NCI-H2171 (cell line): ENCODE results near the gene SCART1.
"Not testable (repeated sequence)": the region's sequence is repeated elsewhere in the genome, so short reads cannot be mapped to it uniquely, and the experiment has no call there.

ENCODE experiments used
- DNase-seq: peaks from one replicate; lab custom pipeline; 2025; lab: John Stamatoyannopoulos, UW

SCART1 gene

DNA sequence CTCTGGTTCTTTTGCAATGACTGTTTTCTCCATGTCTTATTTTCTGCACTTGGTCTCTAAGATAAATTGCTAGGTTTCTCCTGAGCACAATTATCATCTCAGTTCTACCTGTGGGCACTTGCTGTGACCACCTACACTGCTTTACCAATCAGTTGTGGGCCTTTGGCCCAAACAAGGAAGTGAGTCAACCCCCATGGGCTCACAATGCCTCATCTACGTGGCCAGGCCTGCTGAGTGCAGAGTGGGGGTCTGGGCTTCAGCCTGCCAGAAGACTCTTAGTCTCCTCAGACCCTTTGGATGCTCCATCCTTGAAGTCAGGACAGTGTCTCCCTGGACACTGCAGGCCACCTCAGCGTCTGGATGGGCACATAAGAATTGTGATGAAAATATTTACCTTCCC, 20.3 kb downstream of the SCART1 start:
- DNase-seq = no peak

DNA sequence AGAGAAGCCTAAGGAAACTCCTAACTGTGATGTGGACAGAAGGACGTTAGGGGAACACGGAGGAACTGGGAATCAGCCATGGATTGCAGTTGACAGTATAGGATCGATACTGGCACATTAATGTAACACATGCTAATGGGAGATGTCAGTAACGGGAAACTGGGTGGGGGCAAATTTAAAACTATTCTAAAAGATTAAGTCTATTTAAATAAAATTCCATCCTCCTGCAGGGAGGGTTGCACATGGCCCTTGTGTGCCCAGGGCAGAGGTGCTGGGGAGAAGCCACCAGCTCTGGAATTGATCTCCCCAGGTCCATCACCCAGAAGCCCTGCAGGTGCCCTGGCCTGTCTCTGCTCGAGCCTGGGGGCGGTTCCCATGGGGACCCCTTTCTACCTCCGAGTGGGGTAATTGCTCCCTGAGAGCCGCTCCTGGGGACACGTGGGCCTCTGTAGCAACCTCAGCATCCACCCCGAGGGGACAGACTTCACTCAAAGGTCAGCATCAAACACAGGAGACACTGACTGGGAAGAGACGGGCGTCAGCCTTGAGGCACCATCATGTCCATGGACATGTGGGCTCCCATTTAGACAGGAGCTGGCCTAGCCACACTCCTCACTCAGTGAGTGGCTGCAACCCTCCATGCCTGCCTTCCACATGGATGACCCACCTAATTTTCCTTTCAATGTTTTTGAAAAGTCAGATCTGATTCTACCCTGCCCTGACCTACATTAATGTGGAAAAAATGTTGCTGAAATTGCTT, 21.1 kb downstream of the SCART1 start:
- no peak for DNase-seq

DNA sequence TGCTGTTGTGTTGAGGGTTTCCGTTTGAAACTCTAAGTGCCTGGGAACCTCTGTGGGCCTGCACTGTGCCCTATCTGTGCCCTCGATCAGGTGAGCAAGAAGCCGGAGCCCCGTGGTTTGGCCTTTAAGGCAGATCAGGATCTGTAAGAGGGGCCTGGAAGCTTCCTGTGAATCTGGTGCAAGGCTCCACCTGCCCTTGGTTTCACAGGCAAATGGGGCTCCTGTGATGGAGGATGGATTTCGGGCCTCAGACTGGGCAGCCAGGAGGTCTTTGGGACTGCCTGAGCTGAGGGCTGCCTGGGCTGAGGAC, 21.6 kb downstream of the SCART1 start:
- DNase-seq = no peak

DNA sequence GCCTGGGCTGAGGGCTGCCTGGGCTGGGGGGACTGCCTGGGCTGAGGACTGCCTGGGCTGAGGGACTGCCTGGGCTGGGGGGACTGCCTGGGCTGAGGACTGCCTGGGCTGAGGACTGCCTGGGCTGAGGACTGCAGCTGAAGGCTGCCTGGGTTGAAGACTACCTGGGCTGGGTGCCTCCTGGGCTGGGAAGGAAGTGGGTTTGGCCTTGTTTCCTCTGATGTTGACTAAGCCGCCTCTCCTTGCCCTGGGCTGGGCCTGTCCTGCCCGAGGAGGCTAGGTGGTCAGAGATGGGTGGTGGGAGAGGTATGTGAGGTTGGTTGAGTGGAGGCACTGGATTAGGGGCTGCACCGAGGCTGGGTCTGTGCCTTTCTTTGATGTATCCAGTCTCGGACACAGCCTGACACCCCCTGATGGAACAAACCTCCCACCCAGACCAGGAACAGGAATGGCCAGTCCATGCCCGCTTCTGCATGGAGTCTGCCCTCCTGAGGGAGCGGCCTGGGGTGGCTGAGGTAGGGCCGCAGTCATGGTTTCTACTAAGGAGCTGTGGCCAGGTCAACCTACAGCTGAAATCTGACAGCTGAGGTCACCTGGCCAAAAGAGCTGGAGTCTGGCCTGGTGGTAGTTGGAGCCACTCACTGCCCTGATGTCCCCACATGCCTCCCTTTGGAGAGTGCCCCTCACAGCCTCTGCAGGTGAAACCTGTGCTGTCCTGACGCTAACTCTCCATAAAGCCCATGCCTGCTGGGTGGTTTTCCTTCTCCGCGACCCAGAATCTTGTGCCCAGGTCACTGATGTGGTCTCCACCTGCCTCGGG, 22.3 kb downstream of the SCART1 start:
- DNase-seq = no peak

DNA sequence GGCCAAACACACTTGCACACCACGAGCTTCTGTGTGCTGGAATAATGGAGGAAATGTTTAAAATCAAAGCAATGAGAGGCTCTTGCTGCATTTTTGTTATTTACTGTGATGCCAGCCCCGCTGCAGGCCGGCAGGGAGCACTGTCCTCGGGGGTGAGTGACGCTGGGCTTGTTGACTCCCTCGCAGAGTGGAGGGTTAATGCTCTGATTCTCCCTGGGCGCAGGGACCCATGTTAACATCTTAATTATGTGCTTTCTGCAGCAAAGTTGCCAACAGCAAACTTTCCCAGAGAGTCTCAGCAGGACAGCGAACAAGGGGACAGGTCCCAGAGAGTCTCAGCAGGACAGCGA, 22.9 kb downstream of the SCART1 start:
- DNase-seq = no peak

DNA sequence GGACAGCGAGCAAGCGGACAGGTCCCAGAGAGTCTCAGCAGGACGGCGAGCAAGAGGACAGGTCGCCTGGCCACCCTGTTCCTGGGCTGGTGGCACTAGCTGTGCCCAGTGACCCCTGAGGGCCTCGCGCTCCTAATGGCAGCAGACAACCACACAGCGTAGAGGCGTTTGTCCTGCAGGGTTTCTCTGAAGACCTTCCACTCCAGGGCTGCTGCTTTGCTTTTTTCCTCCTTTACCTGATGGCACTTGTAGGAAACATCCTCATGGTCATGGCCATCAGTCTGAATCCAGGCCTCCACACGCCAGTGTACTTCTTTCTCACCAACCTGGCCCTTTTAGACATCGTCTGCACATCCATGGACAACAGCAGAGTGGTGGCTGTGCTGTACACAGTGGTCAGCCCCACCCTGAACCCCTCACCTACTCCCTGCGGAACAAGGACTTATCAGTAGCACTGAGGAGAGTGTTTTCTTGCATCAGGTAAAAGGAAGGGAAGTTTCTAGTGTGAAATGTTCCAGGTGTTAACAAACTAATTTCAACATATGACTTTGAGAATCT, 27.4 kb downstream of the SCART1 start:
- DNase-seq = no peak

DNA sequence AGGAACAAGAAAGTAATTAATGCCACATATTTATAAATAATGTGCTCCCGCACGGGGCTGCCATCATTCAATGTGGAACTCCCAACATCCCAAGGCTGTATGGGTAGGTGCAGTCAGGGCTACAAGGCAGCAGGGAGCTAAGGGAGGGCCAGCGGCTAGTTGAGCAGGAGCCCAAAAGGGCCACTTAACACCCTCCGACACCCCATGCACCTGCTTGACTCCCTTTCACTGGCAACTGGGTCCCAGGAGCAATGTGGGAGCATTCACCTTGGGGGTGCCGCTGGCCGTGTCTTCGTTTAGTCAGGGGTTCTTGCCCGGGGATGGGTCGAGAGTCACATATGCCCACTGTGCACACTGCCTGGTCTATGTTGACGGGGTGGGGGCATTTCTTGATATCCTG, 27.9 kb downstream of the SCART1 start:
- no peak for DNase-seq

DNA sequence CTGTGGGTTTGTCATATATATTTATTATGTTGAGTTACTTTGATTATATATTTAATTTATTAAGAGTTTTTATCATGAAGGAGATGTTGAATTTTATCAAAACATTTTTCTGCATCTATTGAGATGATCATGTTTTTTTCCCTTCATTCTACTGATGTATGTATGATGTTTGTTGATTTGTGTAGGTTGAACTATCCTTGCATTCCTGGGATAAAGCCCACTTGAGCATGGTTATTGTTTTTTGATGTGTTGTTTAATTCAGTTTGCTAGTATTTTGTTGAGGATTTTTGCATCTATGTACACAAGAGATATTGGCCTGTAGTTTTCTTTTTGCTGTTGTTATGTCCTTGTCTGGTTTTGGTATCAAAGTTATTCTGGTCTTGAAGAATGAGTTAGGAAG, 31.1 kb downstream of the SCART1 start:
- no peak for DNase-seq

DNA sequence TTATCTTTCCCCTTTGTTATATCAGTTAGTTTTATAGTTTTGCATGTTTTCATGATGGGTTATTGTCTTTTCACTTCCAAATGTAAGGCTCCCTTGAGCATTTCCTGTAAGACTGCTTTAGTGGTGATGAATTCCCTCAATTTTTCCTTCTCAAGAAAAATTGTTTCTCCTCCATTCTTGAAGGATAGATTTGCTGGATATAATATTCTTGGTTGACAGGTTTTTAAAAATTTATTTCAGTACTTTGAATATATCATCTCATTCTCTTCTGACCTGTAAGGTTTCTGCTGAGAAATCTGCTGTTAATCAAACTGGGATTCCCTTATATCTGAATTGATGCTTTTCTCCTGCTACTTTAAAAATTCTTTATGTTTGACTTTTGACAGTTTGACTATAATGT, 33.3 kb downstream of the SCART1 start:
- no peak for DNase-seq

DNA sequence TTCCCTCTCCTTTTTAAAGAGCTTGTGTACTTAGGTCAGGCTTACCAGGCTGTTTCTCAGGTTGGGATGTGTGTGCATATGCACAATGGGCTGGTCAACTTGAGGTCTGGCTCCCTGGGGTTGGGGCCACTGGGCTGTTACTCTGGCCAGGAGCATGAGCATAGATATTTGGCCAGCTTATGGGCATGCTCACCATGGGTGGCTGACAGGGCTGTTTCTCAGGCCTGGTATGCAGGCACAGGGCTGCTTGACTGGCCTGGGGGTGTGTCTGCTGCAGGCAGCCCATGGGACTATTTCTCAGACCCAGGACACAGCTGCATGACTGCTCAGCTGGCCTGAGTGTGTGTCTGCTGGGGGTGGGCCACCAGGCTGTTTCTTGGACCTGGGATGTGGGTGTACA, 34.6 kb downstream of the SCART1 start:
- DNase-seq = no peak

DNA sequence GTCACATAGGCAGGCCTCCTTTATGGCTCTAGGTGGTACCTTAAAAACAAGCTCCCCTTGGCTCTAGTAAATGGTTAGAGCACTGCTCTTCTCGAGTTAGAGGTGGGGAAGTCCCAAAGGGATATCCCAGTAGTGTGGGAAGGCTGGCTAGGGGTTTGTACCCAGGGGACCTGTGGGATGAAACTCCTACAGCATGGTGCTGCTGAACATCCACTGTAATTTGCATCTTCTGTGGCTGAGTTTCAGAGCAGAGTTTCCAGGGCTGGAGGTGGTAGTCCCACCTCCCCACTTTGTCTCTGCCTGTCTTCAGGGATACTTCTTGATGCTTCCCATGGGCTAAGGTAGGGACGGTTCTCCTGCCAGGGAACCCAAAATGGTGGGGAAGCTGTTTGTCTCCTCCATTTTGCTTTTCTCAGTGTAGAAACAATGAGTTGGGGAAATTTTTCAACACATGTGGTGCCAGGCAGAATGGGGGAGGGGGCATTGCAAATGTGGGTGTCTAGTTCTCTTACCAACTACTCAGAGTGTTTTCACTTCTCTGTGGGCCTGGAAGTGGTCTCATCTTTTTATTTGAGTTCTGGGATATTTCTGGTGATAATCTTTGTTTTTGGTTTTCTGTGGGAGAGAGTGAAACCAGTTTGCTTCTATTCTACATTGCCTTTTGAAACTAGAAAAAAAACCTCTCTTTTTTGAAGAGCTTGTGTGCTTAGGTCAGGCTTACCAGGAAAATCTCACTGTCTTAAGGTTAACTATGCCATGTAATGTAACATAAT, 36.3 kb downstream of the SCART1 start:
- DNase-seq = no peak

DNA sequence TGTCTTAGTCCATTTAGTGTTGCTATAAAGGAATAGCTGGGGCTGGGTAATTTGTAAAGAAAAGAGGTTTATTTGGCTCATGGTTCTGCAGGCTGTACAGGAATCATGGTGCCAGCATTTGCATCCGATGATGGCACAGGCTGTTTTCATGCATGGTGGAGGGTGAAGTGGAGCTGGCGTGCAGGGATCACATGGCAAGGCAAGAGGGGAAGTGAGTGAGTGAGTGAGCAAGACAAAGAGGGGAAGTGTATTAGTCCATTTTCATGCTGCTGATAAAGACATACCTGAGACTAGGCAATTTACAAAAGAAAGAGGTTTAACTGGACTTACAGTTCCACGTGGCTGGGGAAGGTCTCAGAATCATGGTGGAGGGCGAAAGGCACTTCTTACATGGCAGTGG, 39.8 kb downstream of the SCART1 start:
- not testable (repeated sequence) for DNase-seq

DNA sequence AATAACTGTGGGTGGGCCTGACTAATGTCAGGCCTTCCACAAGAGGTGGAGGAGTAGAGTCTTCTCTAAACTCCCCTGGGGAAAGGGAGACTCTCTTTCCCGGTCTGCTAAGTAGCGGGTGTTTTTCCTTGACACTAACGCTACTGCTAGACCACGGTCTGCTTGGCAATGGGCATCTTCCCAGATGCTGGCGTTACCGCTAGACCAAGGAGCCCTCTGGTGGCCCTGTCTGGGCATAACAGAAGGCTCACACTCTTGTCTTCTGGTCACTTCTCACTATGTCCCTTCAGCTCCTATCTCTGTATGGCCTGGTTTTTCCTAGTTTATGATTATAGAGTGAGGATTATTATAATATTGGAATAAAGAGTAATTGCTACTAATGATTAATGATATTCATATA, 43.6 kb downstream of the SCART1 start:
- not testable (repeated sequence) for DNase-seq

DNA sequence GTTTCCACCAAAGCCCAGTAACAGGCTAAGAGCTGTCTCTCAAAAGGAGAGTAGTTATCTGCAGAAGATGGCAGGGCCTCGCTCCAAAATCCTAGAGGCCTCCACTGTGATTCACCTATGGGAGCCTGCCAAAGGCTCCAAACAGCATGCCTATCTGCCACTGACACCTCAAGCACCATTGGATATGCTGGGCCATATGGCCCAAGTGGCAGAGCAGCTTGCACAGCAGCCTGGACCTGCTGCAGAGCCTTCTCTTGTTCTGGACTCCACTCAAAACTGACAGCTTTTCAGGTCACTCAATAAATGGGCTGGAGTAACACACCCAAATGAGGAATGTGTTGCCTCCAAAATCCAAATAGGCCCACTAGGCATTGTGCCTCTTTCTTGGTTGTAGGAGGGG, 45.4 kb downstream of the SCART1 start:
- not testable (repeated sequence) for DNase-seq

DNA sequence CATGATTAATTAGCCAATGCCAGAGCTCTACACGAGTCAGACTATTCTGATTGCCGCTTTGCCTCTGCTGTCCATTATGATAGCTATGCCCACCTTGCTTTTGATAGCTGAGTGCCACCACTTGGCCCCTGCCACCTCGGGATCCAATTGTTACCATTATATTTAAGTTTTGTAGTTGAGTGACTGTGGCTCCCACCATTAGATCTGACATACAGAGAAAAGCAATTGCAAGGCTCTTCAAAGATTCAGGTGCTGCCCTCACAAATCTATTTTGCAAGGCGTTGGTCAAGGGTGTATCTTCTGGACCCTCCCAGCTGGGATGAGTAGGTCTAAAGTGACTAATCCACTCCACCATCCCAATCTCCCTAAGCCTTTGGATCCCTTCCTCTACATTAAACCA, 47.2 kb downstream of the SCART1 start:
- not testable (repeated sequence) for DNase-seq

DNA sequence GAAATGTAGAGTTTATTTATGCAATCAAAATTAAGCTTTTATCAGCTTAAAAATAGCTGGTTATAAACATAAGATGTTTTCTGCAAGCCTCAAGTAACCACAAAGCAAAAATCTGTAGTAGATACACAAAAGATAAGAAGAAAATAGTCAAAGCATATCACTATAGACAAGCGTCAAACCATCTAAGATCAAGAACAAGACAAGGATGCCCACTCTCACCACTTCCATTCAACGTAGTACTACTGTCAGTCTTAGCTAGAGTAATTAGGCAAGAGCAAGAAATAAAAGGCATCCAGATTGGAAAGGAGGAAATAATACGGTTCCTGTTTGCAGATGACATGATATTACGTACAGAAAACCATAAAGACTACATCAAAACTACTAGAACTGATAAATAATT, 56.0 kb downstream of the SCART1 start:
- DNase-seq = no peak

DNA sequence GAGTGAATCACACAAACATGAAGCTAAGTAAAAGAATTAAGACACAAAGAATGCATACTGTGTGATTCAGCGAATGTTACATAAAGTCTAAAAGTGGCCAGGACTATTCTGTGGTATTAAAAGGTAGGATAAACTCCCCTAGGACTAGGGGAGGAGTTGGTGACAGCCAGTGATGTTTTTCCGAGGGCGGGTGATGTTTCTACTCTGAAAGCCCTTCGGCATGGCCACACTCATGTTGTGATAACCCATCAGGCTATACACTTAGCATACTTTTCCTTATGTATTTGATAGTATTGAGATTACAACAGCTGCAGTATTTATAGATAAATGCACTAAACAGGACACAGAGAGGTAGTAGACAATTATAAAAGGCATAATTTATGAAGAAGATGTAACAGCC, 57.7 kb downstream of the SCART1 start:
- DNase-seq = no peak

DNA sequence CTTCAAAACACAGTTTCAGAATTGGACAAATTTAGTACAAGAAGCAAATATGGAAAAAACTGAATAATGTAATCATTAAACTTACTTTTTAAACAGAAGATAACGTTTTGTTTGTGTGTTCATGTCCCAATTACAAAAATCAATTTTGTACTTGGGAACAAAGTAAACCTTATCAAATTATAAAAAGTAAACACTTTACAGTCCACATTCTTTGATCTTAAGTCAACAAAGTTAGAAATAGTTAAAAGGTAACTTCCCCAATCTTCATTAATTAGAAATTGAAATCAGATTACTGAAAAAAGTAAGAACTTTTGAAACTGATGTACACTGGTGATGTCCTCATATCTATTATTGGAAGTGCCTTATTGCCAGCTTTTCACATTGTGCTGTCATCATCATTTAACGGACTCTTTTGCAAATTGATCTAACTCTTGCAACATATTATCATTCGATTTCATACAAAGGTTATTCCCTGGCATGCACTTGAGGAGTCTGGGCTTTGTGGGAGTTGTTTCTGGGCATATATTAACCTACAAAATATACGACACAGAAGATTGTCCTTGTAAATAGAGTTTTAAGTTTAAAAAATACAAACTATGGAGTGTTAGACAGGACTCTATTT, 58.3 kb downstream of the SCART1 start:
- no peak for DNase-seq

DNA sequence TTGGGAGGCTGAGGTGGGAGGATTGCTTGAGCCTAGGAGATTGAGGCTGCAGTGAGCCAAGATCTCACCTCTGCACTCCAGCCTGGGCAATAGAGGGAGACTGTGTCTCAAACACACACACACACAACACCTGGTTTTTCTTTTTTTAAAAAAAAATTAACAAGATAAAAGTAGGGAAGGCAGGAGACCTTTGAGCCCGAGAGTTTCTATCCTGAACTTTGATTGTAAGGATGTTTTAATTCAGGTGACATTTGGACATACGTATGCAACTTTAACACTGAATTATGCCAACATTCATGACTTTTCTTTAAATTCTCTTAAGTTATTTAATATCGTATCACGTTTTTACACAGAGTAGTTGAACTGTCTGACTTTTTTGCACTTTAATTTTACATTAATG, 61.7 kb downstream of the SCART1 start:
- no peak for DNase-seq

DNA sequence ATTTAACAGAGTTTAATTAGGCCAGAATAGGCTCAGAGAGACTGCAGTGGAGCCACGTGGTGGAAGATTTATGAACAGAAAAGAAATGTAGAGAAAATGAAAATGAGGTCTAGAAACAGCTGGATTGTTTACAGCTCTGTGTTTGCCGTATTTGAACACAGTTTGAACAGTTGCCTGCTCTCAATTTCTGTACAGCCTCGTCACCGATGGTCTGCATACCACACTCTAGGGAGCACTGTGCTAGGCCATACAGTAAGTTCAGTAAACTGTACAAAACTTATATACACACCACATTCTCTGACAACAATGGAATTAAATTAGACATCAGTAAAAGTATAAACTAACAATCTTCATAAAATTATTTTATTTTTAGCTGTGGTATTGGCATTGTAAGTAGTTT, 62.3 kb downstream of the SCART1 start:
- DNase-seq = no peak

DNA sequence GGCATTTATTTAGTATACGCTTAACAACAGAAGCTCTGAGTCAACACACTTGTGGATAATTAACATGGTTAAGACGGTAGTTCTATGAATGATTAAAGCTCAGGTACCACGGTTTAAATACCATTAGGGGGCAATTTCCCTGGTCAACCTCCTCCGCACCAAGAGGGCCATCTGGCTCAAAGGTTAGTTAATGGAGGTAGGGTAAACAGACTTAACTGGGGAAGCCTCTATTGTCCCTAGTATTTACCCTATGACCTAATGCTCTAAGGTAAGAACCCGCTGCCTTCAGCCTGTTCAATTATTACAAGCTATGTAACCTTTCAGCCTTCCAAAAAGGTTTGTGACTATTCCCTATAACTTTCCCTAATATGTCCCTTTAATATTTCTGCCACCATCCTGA, 64.8 kb downstream of the SCART1 start:
- DNase-seq = not testable (repeated sequence)
